Suprapubic skin (tissue), 4 donors: ENCODE data around the gene KRTAP4-16.

Experiments used
- CTCF ChIP-seq, 2 donors: fragments of 200-600 bp in 1 of 2; fragments of 450-650 bp in 1 of 2; sonication (generic) in 1 of 2; IDR thresholded peaks; one replicate each; pipeline ENCODE4 v1.5.1; 2016 to 2019; ENCODE audit warnings: antibody characterized with exemption in 2 of 2, mild to moderate bottlenecking in 1 of 2, moderate library complexity in 1 of 2
- POLR2A ChIP-seq, 2 donors: fragments of 450-650 bp; IDR thresholded peaks; one replicate each; pipeline ENCODE4 v1.6.1; 2017; ENCODE audit warnings: antibody characterized with exemption in 2 of 2, mild to moderate bottlenecking in 2 of 2, moderate library complexity in 2 of 2
- POLR2AphosphoS5 ChIP-seq, 3 donors: sonication (generic); formaldehyde crosslinking; IDR thresholded peaks; one replicate each; pipeline ENCODE4 v1.6.1; 2017; ENCODE audit warnings: antibody characterized with exemption in 3 of 3

DNA sequence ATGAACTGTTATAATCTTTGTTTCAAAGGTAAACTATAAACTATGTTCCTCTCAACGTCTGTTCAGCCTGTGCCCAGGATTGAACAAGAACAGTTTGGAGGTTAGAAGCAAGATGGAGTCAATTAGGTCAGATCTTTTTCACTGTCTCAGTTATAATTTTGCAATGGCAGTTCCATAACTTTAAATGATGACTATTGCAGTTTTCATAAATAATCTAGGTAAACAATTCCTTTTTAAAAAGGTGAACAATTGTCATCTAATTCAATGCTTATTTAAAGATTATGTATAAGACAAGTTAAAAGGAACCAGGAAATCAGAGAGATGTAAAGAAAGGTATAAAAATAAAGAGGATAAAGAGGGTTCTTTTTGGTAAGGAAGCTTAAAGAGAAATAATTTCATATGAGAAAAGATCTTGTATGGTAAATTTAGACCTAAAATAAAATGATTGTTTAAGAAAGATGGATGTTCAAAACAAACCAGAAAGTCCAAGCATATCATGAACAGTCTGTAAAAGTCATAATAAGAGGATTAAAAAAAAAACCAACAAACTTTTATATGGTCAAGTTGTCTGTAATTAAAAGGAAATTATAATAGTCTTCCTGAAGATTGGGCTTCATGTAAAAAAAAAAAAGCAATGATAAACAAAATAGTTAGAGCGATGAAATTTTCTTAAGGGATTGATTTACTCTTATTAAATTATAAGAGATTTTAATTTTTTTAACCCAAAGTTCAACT, 9.3 kb upstream of the KRTAP4-16 start:
- TF ChIP-seq CTCF (IDR thresholded peaks at IDR 0.05) (no peak), POLR2A (IDR thresholded peaks at IDR 0.05) (no peak), POLR2AphosphoS5 (IDR thresholded peaks at IDR 0.05) (no peak)
